ENCODE measurements around the gene ARID1B.

DNA sequence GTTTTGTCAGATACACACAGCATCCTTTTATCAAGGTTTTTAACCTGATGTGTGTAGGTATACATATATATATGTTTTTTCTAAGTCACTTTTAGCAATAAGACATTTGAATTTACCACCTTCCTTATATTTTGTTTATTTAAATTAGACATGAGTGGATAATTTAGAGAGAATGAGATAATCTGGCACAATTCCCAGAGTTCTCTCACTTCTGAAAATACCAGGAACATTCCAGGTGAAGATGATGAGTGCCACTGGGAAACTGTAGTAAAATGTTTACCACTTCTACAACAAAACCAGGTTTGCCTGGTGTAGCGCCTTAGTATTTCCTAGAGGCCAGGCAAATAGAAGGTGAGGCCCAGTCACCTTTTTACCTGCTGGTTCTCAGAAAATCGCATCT lies 356.7 kb downstream of the ARID1B start:
- TF ChIP-seq, protein P1, sequence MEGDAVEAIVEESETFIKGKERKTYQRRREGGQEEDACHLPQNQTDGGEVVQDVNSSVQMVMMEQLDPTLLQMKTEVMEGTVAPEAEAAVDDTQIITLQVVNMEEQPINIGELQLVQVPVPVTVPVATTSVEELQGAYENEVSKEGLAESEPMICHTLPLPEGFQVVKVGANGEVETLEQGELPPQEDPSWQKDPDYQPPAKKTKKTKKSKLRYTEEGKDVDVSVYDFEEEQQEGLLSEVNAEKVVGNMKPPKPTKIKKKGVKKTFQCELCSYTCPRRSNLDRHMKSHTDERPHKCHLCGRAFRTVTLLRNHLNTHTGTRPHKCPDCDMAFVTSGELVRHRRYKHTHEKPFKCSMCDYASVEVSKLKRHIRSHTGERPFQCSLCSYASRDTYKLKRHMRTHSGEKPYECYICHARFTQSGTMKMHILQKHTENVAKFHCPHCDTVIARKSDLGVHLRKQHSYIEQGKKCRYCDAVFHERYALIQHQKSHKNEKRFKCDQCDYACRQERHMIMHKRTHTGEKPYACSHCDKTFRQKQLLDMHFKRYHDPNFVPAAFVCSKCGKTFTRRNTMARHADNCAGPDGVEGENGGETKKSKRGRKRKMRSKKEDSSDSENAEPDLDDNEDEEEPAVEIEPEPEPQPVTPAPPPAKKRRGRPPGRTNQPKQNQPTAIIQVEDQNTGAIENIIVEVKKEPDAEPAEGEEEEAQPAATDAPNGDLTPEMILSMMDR (IDR thresholded peaks at IDR 0.05; ENCODE audit: low read depth, low read length, missing input control): no peak
- TF ChIP-seq SP1 (IDR thresholded peaks at IDR 0.05) (no peak), RAD21 (IDR thresholded peaks at IDR 0.05) (no peak), TAF1 (conservative IDR thresholded peaks at IDR 0.05) (no peak), EGR1 (IDR thresholded peaks at IDR 0.05; ENCODE audit: low read depth in 2 of 2) (no peak), JUND (IDR thresholded peaks at IDR 0.05) (no peak), HNF4A (conservative IDR thresholded peaks at IDR 0.05) (no peak), YY1 (IDR thresholded peaks at IDR 0.05) (no peak), GABPA (IDR thresholded peaks at IDR 0.05 in 1 of 2, conservative IDR thresholded peaks at IDR 0.05 in 1 of 2) (no peak)
- TF ChIP-seq, protein P2, sequence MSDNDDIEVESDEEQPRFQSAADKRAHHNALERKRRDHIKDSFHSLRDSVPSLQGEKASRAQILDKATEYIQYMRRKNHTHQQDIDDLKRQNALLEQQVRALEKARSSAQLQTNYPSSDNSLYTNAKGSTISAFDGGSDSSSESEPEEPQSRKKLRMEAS (IDR thresholded peaks at IDR 0.05): no peak
- TF ChIP-seq, protein P3, sequence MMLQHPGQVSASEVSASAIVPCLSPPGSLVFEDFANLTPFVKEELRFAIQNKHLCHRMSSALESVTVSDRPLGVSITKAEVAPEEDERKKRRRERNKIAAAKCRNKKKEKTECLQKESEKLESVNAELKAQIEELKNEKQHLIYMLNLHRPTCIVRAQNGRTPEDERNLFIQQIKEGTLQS (IDR thresholded peaks at IDR 0.05): no peak
- TF ChIP-seq, protein P4, sequence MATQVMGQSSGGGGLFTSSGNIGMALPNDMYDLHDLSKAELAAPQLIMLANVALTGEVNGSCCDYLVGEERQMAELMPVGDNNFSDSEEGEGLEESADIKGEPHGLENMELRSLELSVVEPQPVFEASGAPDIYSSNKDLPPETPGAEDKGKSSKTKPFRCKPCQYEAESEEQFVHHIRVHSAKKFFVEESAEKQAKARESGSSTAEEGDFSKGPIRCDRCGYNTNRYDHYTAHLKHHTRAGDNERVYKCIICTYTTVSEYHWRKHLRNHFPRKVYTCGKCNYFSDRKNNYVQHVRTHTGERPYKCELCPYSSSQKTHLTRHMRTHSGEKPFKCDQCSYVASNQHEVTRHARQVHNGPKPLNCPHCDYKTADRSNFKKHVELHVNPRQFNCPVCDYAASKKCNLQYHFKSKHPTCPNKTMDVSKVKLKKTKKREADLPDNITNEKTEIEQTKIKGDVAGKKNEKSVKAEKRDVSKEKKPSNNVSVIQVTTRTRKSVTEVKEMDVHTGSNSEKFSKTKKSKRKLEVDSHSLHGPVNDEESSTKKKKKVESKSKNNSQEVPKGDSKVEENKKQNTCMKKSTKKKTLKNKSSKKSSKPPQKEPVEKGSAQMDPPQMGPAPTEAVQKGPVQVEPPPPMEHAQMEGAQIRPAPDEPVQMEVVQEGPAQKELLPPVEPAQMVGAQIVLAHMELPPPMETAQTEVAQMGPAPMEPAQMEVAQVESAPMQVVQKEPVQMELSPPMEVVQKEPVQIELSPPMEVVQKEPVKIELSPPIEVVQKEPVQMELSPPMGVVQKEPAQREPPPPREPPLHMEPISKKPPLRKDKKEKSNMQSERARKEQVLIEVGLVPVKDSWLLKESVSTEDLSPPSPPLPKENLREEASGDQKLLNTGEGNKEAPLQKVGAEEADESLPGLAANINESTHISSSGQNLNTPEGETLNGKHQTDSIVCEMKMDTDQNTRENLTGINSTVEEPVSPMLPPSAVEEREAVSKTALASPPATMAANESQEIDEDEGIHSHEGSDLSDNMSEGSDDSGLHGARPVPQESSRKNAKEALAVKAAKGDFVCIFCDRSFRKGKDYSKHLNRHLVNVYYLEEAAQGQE (IDR thresholded peaks at IDR 0.05): no peak

Data from liver (tissue), 3 donors.